ENCODE data around the gene ITSN2. TPM values are rescaled to one million over a fixed set of nuclear protein-coding genes. Genes with fewer than 3 reads are reported as not detected.

Gene ITSN2
- total RNA-seq, 5 donors from 2014 or later (not counting 1 experiment from before 2014, with no cell fraction given): 95.7 to 110 (median 101) TPM

DNA sequence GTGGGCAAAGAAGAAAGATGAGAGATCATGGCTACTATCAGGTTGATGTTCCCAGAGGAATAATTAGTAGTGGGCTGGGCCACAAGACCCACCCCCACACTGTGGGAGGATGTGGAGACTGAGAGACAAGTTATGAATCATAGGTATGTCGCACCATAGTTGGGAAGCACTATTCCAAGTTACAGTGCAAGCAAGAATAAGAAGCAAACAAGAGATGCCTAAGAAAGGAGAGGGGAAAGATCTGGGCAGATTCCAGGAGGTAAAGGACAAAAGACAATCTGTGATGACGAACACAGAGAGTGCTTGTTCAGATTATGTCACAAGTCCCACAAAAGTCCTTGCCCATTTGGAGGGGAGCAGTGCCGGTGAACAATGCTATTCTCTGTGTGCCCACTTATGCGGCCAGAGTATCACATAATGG lies 128.9 kb downstream of the ITSN2 start:
- no peaks in the 10 kb centered on the region for H3K27me3 Mint-ChIP-seq
- H3K9me3 Mint-ChIP-seq: no peaks in the 10 kb centered on the region
- no peaks in the 10 kb centered on the region for H3K4me1 Mint-ChIP-seq
- H3K36me3 ChIP-seq (ENCODE audit: control insufficient read depth in 2 of 2, extremely low read depth in 1 of 2, insufficient read depth in 1 of 2, low read length in 1 of 2): peaks cover 4 to 29% of the 10 kb centered on the region in 2 donors
- CTCF ChIA-PET: no interaction called here
- no peaks in the 10 kb centered on the region for H3K27me3 ChIP-seq (replicated peaks in 1 of 2; ENCODE audit: control insufficient read depth in 2 of 2, extremely low read depth in 1 of 2, insufficient read depth in 2 of 2, low read length in 1 of 2)
- H3K36me3 Mint-ChIP-seq: peaks cover 25% of the 10 kb centered on the region
- H3K9me3 ChIP-seq: no peaks in the 10 kb centered on the region
- H3K4me1 ChIP-seq (ENCODE audit: control insufficient read depth in 1 of 2, extremely low read depth in 1 of 2, insufficient read depth in 2 of 2, low read length in 2 of 2): no peaks in the 10 kb centered on the region
- no peak overlapping the region for H3K4me3 Mint-ChIP-seq
- ATAC-seq (replicated peaks in 1 of 4) (no peak), DNase-seq (no peak)
- WGBS (ENCODE audit: insufficient coverage): 97% methylated on average over 3 of the region's 4 CpGs
- no peak overlapping the region for H3K27ac Mint-ChIP-seq
- no peak overlapping the region for H3K4me3 ChIP-seq (ENCODE audit: control insufficient read depth in 1 of 2, extremely low read depth in 1 of 2, low read length in 1 of 2)
- H3K27ac ChIP-seq (ENCODE audit: low read length): no peak overlapping the region
- POLR2A ChIA-PET: no interaction called here

DNA sequence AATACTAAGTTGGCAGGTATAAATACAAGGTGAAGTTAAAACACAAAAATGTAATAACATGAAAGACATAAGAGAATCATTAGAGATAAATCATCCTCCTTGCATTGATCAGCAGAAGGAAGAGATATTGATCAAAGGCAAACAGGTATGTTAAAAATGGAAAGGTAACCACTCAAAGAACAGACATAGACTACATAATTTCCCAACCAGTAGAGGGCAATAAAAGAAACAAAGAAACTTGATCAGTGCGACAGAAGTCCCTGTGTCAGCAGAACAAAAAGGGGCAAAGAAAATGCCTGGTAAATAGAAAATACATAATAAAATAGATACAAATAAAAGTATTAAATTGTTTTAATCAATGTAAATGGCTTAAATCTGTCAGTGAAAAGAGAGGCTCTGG lies 131.9 kb downstream of the ITSN2 start:
- Mint-ChIP-seq H3K36me3 (peaks cover 20% of the 10 kb centered on the region), H3K27ac (no peak overlapping the region), H3K4me3 (no peak overlapping the region), H3K4me1 (no peaks in the 10 kb centered on the region), H3K27me3 (no peaks in the 10 kb centered on the region), H3K9me3 (no peaks in the 10 kb centered on the region)
- Histone ChIP-seq H3K9me3 (no peaks in the 10 kb centered on the region), H3K27me3 (replicated peaks in 1 of 2; ENCODE audit: control insufficient read depth in 2 of 2, extremely low read depth in 1 of 2, insufficient read depth in 2 of 2, low read length in 1 of 2) (no peaks in the 10 kb centered on the region), H3K36me3 (ENCODE audit: control insufficient read depth in 2 of 2, extremely low read depth in 1 of 2, insufficient read depth in 1 of 2, low read length in 1 of 2) (peaks cover 4 to 45% of the 10 kb centered on the region in 2 donors), H3K4me3 (ENCODE audit: control insufficient read depth in 1 of 2, extremely low read depth in 1 of 2, low read length in 1 of 2) (no peak overlapping the region), H3K4me1 (ENCODE audit: control insufficient read depth in 1 of 2, extremely low read depth in 1 of 2, insufficient read depth in 2 of 2, low read length in 2 of 2) (no peaks in the 10 kb centered on the region), H3K27ac (ENCODE audit: low read length) (no peak overlapping the region)
- WGBS (ENCODE audit: insufficient coverage): no CpG with 5 or more reads among the region's 1 CpG
- ATAC-seq (replicated peaks in 1 of 4) (no peak), DNase-seq (peak in 1 of 35 experiments; percentile 6)
- ChIA-PET CTCF (no interaction called here), POLR2A (no interaction called here)

DNA sequence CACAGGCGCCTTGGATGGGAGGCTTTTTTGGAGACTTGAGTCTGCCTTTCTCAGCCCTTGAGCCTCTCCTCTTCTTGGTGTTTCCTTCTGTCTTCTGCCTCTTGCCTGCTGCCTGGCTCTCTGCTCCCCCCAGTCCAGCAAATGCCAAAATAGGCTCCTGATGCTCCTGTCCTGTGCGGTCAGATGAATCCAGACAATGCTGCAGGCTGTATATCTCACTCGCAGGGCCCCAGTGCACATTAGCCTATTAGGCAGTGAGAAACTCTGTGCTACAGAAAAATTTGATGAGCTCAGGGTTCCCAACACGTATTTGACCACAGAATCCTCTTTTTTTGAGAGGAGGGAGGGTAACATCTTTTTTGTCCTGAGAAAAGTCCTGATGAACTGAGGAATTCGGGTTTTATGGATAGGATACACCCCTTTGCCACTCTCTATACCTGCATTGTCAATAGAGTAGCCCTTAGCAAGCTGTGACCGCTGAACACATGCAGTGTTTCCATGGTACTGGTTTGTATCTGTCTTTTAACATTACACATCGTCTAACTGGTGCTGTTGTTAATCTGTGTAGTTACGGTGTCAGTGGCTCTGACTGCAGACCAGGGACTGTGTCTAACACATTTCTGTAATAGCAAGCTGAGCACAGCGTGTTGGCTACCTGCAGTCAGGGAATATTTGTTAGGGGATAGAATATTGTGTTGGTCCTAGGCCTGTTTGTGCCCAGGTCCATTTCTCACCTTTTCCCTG lies 134.7 kb downstream of the ITSN2 start:
- Histone ChIP-seq H3K36me3 (ENCODE audit: control insufficient read depth in 2 of 2, extremely low read depth in 1 of 2, insufficient read depth in 1 of 2, low read length in 1 of 2) (peaks cover 4 to 34% of the 10 kb centered on the region in 2 donors), H3K27ac (ENCODE audit: low read length) (no peak overlapping the region), H3K4me1 (ENCODE audit: control insufficient read depth in 1 of 2, extremely low read depth in 1 of 2, insufficient read depth in 2 of 2, low read length in 2 of 2) (no peaks in the 10 kb centered on the region), H3K9me3 (no peaks in the 10 kb centered on the region), H3K4me3 (ENCODE audit: control insufficient read depth in 1 of 2, extremely low read depth in 1 of 2, low read length in 1 of 2) (no peak overlapping the region), H3K27me3 (replicated peaks in 1 of 2; ENCODE audit: control insufficient read depth in 2 of 2, extremely low read depth in 1 of 2, insufficient read depth in 2 of 2, low read length in 1 of 2) (no peaks in the 10 kb centered on the region)
- 94% methylated on average over 4 of the region's 9 CpGs for WGBS (ENCODE audit: insufficient coverage)
- Mint-ChIP-seq H3K27ac (no peak overlapping the region), H3K9me3 (no peaks in the 10 kb centered on the region), H3K27me3 (no peaks in the 10 kb centered on the region), H3K4me1 (no peaks in the 10 kb centered on the region), H3K4me3 (no peak overlapping the region), H3K36me3 (peaks cover 20% of the 10 kb centered on the region)
- CTCF ChIA-PET: interaction anchor here in 1 of 2 donors (0.5 kb wide), 1 partner anchor 1919 kb away, joined by 7 read pairs; no protein-coding TSS in a partner anchor
- POLR2A ChIA-PET: no interaction called here
- DNase-seq (no peak), ATAC-seq (replicated peaks in 1 of 4) (no peak)

DNA sequence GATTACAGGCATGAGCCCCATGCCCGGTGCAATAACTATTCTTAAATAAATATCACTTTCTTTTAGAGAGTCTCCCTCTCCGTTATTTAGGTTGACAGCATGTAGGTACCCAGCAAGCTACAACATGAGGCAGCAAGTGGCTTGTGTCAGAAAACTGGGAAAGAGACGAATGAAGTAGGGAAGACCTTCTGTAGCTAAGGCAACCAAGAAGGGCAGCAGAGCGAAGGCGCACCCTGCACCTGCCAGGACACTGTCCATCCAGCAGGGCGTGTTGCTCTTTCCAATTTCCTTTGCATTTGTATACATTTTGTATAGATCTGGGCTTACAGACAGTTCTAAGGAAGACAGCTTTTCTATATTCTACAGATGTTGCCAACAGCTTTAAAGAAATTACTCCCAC lies 137.4 kb downstream of the ITSN2 start:
- ChIA-PET POLR2A (no interaction called here), CTCF (no interaction called here)
- Mint-ChIP-seq H3K4me3 (no peak overlapping the region), H3K36me3 (peaks cover 43% of the 10 kb centered on the region), H3K27me3 (no peaks in the 10 kb centered on the region), H3K4me1 (no peaks in the 10 kb centered on the region), H3K9me3 (no peaks in the 10 kb centered on the region), H3K27ac (no peak overlapping the region)
- Histone ChIP-seq H3K4me3 (ENCODE audit: control insufficient read depth in 1 of 2, extremely low read depth in 1 of 2, low read length in 1 of 2) (no peak overlapping the region), H3K27ac (ENCODE audit: low read length) (no peak overlapping the region), H3K4me1 (ENCODE audit: control insufficient read depth in 1 of 2, extremely low read depth in 1 of 2, insufficient read depth in 2 of 2, low read length in 2 of 2) (no peaks in the 10 kb centered on the region), H3K36me3 (ENCODE audit: control insufficient read depth in 2 of 2, extremely low read depth in 1 of 2, insufficient read depth in 1 of 2, low read length in 1 of 2) (peaks cover 0 to 56% of the 10 kb centered on the region in 2 donors), H3K27me3 (replicated peaks in 1 of 2; ENCODE audit: control insufficient read depth in 2 of 2, extremely low read depth in 1 of 2, insufficient read depth in 2 of 2, low read length in 1 of 2) (no peaks in the 10 kb centered on the region), H3K9me3 (no peaks in the 10 kb centered on the region)
- ATAC-seq (replicated peaks in 1 of 4) (no peak), DNase-seq (no peak)
- WGBS (ENCODE audit: insufficient coverage): 100% methylated on average over 1 of the region's 6 CpGs

DNA sequence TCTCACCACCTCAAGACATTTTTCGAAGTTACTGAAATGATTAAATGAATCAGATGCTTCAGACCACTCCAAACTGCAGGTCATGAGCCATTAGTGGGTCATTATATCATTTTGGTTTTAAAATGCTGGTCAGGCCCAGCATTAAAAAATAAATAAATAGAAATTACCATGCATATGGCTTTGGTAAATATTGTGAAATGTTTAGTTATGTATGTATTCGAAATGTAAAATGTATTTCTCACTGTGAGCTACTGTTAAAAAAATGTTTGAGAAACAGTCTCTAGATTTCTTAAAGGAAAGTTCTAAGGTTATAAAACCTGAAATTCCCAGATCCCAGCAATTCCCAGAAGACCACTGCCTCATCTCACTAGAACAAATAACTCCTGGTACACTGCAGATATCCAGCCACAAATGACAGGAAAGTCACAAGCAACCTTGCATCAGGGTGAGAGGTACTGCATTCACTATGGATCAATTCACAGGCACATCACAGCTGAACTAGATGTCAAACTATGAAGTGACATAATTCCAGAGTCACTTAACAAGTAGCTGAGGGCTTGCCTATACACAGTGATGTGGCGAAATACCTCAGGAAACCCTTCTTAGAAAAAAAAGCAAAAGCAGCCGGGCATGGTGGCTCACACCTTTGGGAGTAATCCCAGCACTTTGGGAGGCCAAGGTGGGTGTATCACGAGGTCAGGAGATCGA lies 138.8 kb downstream of the ITSN2 start:
- H3K9me3 ChIP-seq: no peaks in the 10 kb centered on the region
- WGBS (ENCODE audit: insufficient coverage): no CpG with 5 or more reads among the region's 6 CpGs
- Mint-ChIP-seq H3K27me3 (no peaks in the 10 kb centered on the region), H3K9me3 (no peaks in the 10 kb centered on the region), H3K4me3 (no peak overlapping the region), H3K36me3 (peaks cover 50% of the 10 kb centered on the region), H3K4me1 (no peaks in the 10 kb centered on the region), H3K27ac (no peak overlapping the region)
- peaks cover 4 to 66% of the 10 kb centered on the region in 2 donors for H3K36me3 ChIP-seq (ENCODE audit: control insufficient read depth in 2 of 2, extremely low read depth in 1 of 2, insufficient read depth in 1 of 2, low read length in 1 of 2)
- ChIA-PET POLR2A (no interaction called here), CTCF (no interaction called here)
- H3K27me3 ChIP-seq (replicated peaks in 1 of 2; ENCODE audit: control insufficient read depth in 2 of 2, extremely low read depth in 1 of 2, insufficient read depth in 2 of 2, low read length in 1 of 2): no peaks in the 10 kb centered on the region
- H3K4me3 ChIP-seq (ENCODE audit: control insufficient read depth in 1 of 2, extremely low read depth in 1 of 2, low read length in 1 of 2): no peak overlapping the region
- DNase-seq (no peak), ATAC-seq (replicated peaks in 1 of 4) (no peak)
- H3K27ac ChIP-seq (ENCODE audit: low read length): no peak overlapping the region
- H3K4me1 ChIP-seq (ENCODE audit: control insufficient read depth in 1 of 2, extremely low read depth in 1 of 2, insufficient read depth in 2 of 2, low read length in 2 of 2): no peaks in the 10 kb centered on the region

DNA sequence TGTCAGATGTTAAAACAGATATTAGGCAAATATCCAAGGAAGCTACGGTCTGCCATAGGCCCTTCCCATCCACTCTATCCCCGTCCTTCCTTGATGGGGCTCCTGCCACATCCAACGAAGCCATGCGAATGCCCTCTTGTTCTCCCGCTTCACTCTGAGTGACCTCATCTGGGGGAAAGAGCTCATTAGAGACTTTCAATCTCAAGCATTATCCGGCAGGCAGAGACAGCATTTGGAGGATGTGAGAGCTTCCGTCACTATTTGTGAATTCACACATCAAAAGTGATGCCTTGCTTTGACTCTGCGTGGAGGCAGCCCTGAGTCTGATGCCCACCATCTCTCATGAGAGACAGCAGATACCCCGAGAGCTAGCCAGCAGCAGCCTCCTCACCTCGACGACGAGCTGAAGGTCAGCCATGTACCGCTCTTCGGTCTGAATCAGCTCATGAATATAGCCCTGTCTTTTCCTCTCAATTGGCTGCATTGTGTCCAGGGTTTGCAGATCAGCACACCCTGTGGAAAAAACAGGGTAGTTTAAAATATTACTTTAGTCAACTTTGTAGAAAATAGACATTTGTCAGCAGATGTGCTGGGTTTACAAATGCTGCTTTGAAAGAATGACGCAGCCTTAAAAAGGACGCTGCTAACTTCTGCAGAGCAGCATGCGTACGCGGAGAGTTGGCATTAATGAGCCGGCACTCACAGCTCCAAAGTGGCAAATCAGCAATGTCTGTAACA lies 139.6 kb downstream of the ITSN2 start:
- DNase-seq (no peak), ATAC-seq (replicated peaks in 1 of 4) (no peak)
- no peak overlapping the region for H3K27ac Mint-ChIP-seq
- ChIA-PET CTCF (interaction anchor here in 1 of 2 donors (0.5 to 0.6 kb wide), 2 partner anchors 80 to 396 kb away, joined by 3 read pairs; no protein-coding TSS in a partner anchor), POLR2A (no interaction called here)
- Histone ChIP-seq H3K27me3 (replicated peaks in 1 of 2; ENCODE audit: control insufficient read depth in 2 of 2, extremely low read depth in 1 of 2, insufficient read depth in 2 of 2, low read length in 1 of 2) (no peaks in the 10 kb centered on the region), H3K4me1 (ENCODE audit: control insufficient read depth in 1 of 2, extremely low read depth in 1 of 2, insufficient read depth in 2 of 2, low read length in 2 of 2) (no peaks in the 10 kb centered on the region), H3K9me3 (no peaks in the 10 kb centered on the region), H3K4me3 (ENCODE audit: control insufficient read depth in 1 of 2, extremely low read depth in 1 of 2, low read length in 1 of 2) (no peak overlapping the region), H3K36me3 (ENCODE audit: control insufficient read depth in 2 of 2, extremely low read depth in 1 of 2, insufficient read depth in 1 of 2, low read length in 1 of 2) (peaks cover 8 to 66% of the 10 kb centered on the region in 2 donors), H3K27ac (ENCODE audit: low read length) (no peak overlapping the region)
- H3K36me3 Mint-ChIP-seq: peaks cover 54% of the 10 kb centered on the region
- WGBS (ENCODE audit: insufficient coverage): 100% methylated on average over 8 of the region's 20 CpGs
- H3K27me3 Mint-ChIP-seq: no peaks in the 10 kb centered on the region
- peaks cover 0 to 4% (median 4%) of the 10 kb centered on the region in 3 donors for H3K4me1 Mint-ChIP-seq
- H3K4me3 Mint-ChIP-seq: no peak overlapping the region
- H3K9me3 Mint-ChIP-seq: no peaks in the 10 kb centered on the region

Data from T-cell (primary cell).